Spleen (tissue), 11 donors: ENCODE results near the gene FBN2. TPM values are rescaled to one million over a fixed set of nuclear protein-coding genes. Genes with fewer than 3 reads are reported as not detected.

Experiments
- DNase-seq: peaks from one replicate; pipeline ENCODE4 v3.0.0-alpha.2; 2020
- H3K27ac ChIP-seq, 8 donors: fragments of 200-600 bp; sonication (generic) in 7 of 8; 1 replicate in 4 of 8; 2 replicates in 4 of 8; pipeline versions ENCODE4 v1.5.0 to v1.8.0; 2016 to 2021; ENCODE audit warnings: inconsistent platforms in 4 of 8, mild to moderate bottlenecking in 4 of 8, moderate library complexity in 1 of 8
- H3K27me3 ChIP-seq, 7 donors: fragments of 200-600 bp; sonication (generic) in 6 of 7; replicated peaks in 1 of 7; 1 replicate in 4 of 7; 2 replicates in 3 of 7; pipeline versions ENCODE4 v1.5.0 to v1.8.0; 2016 to 2021; ENCODE audit warnings: inconsistent platforms in 3 of 7, mild to moderate bottlenecking in 1 of 7
- H3K36me3 ChIP-seq, 6 donors: fragments of 200-600 bp; sonication (generic) in 5 of 6; 1 replicate in 4 of 6; 2 replicates in 2 of 6; pipeline versions ENCODE4 v1.5.0 to v1.8.0; 2016 to 2021; ENCODE audit warnings: inconsistent platforms in 2 of 6
- H3K4me1 ChIP-seq, 6 donors: fragments of 200-600 bp; sonication (generic) in 5 of 6; 1 replicate in 3 of 6; 2 replicates in 3 of 6; pipeline versions ENCODE4 v1.5.0 to v1.8.0; 2016 to 2021; ENCODE audit warnings: inconsistent platforms in 3 of 6
- H3K4me3 ChIP-seq, 8 donors: fragments of 200-600 bp; sonication (generic) in 7 of 8; 1 replicate in 4 of 8; 2 replicates in 4 of 8; pipeline versions ENCODE4 v1.5.0 to v1.8.0; 2016 to 2021; ENCODE audit warnings: inconsistent platforms in 4 of 8, mild to moderate bottlenecking in 4 of 8, moderate library complexity in 2 of 8
- H3K9me3 ChIP-seq, 8 donors: fragments of 200-600 bp; sonication (generic) in 7 of 8; 1 replicate in 4 of 8; 2 replicates in 4 of 8; pipeline versions ENCODE4 v1.5.0 to v1.8.0; 2016 to 2021; ENCODE audit warnings: inconsistent platforms in 4 of 8
- CTCF ChIP-seq, 11 experiments: fragments of 200-600 bp in 7 of 11; fragments of 450-650 bp in 4 of 11; sonication (generic) in 4 of 11; IDR thresholded peaks in 8 of 11; conservative IDR thresholded peaks in 3 of 11; 1 replicate in 7 of 11; 2 replicates in 4 of 11; pipeline versions ENCODE4 v1.4.0 to v1.8.0; 2016 to 2021; ENCODE audit warnings: antibody characterized with exemption in 11 of 11, inconsistent platforms in 4 of 11, mild to moderate bottlenecking in 1 of 11
- POLR2A ChIP-seq, 3 donors: fragments of 450-650 bp; IDR thresholded peaks; one replicate each; pipeline ENCODE4 v1.5.1; 2017; ENCODE audit warnings: antibody characterized with exemption in 3 of 3, mild to moderate bottlenecking in 1 of 3
- POLR2AphosphoS5 ChIP-seq, 3 donors: sonication (generic); formaldehyde crosslinking; IDR thresholded peaks; one replicate each; pipeline ENCODE4 v1.5.1; 2017; ENCODE audit warnings: antibody characterized with exemption in 3 of 3
- WGBS, 5 donors: extraction: QIAGEN DNeasy Blood & Tissue Kit in 3 of 5; methylation state at CpG; one replicate each; pipeline versions ENCODE4 v1.1.5 to v1.1.7; 2013 to 2018; 5-methylcytosine and 5-hydroxymethylcytosine counted together
- intact Hi-C: fragments of 100-400 bp; cut with DNase I; formaldehyde crosslinking; loops from one replicate; pipeline ENCODE4 v1.15.0; 2023; ENCODE audit warnings: low total_unique reads
- polyA plus RNA-seq, 3 donors: library from polyadenylated mRNA; stranded (reverse); fragments of 200-250 nt; gene quantifications; one replicate each; pipeline ENCODE4 v1.2.1, GENCODE V29; 2013
- total RNA-seq, 7 donors: library from RNA; depleted of rRNA in 3 of 7; stranded (reverse); fragments of >200 nt in 3 of 7; fragmentation: NEBNext Ultra II Directional in 4 of 7; extraction: Animal tissue kit (Norgen Biotek cat#: 25700) in 4 of 7; gene quantifications; one replicate each; pipeline versions ENCODE4 v1.1.0 to v1.2.1, GENCODE V29; 2016 to 2021
- donor health status: healthy with polysubstance abuse.
- donor health status: DM: no; HTN: no; CAD: no; lungs with moderate emphysema.
- donor health status: DM: no; HTN: no; CAD: no.
- donor health status: Bipolar disorder and iron deficiency.
- donor health status: healthy.
- donor health status: DM: no; HTN: no; CAD: no.
- donor health status: DM: yes; HTN: yes; CAD: no.

FBN2 gene
- total and polyA plus RNA-seq, 10 donors = 0.21 to 7.6 (median 2.6) TPM

GRCh38 chr5:128241051-128241695 lies 296.9 kb downstream of the FBN2 start:
- intact Hi-C loops = no loop called here
- WGBS, 5 donors = 72 to 88% (median 77%) methylated on average over 2 of the region's 2 CpGs
- H3K9me3 ChIP-seq = no peaks in the 10 kb centered on the region

GRCh38 chr5:128237546-128237945 lies 300.5 kb downstream of the FBN2 start:
- no peaks in the 10 kb centered on the region for H3K9me3 ChIP-seq
- no peak overlapping the region for H3K4me3 ChIP-seq
- 76 to 83% (median 80%) methylated on average over 8 of the region's 8 CpGs for WGBS, 5 donors
- DNase-seq = no peak
- H3K4me1 ChIP-seq = no peaks in the 10 kb centered on the region
- no peaks in the 10 kb centered on the region for H3K36me3 ChIP-seq
- TF ChIP-seq CTCF (IDR thresholded peaks at IDR 0.05 in 8 of 11, conservative IDR thresholded peaks at IDR 0.05 in 3 of 11) = no peak
- no peak for TF ChIP-seq POLR2A (IDR thresholded peaks at IDR 0.05)
- TF ChIP-seq POLR2AphosphoS5 (IDR thresholded peaks at IDR 0.05) = no peak
- no peaks in the 10 kb centered on the region for H3K27me3 ChIP-seq
- intact Hi-C loops = no loop called here
- no peak overlapping the region for H3K27ac ChIP-seq

More at GRCh38 chr5:128241051-128241695, 296.9 kb downstream of the FBN2 start:
- H3K36me3 ChIP-seq = no peaks in the 10 kb centered on the region
- no peak overlapping the region for H3K27ac ChIP-seq
- H3K27me3 ChIP-seq = no peaks in the 10 kb centered on the region
- no peaks in the 10 kb centered on the region for H3K4me1 ChIP-seq
- no peak overlapping the region for H3K4me3 ChIP-seq
- no peak for DNase-seq
- no peak for TF ChIP-seq CTCF (IDR thresholded peaks at IDR 0.05 in 8 of 11, conservative IDR thresholded peaks at IDR 0.05 in 3 of 11)
- no peak for TF ChIP-seq POLR2A (IDR thresholded peaks at IDR 0.05)
- TF ChIP-seq POLR2AphosphoS5 (IDR thresholded peaks at IDR 0.05) = no peak

- no peak overlapping the region for H3K4me3 ChIP-seq
- H3K27ac ChIP-seq = no peak overlapping the region
- H3K9me3 ChIP-seq = no peaks in the 10 kb centered on the region
- no peaks in the 10 kb centered on the region for H3K4me1 ChIP-seq
- intact Hi-C loops = no loop called here
- H3K36me3 ChIP-seq = no peaks in the 10 kb centered on the region
- no peaks in the 10 kb centered on the region for H3K27me3 ChIP-seq
- no peak for DNase-seq
- 60 to 70% (median 65%) methylated on average over 2 of the region's 2 CpGs for WGBS, 5 donors
- TF ChIP-seq POLR2A (IDR thresholded peaks at IDR 0.05) = no peak
- no peak for TF ChIP-seq POLR2AphosphoS5 (IDR thresholded peaks at IDR 0.05)
- no peak for TF ChIP-seq CTCF (IDR thresholded peaks at IDR 0.05 in 8 of 11, conservative IDR thresholded peaks at IDR 0.05 in 3 of 11)
Measured at GRCh38 chr5:128237000-128237399, 301.0 kb downstream of the FBN2 start.

- Histone ChIP-seq H3K27ac (no peak overlapping the region), H3K4me1 (no peaks in the 10 kb centered on the region), H3K36me3 (no peaks in the 10 kb centered on the region), H3K9me3 (no peaks in the 10 kb centered on the region), H3K4me3 (no peak overlapping the region), H3K27me3 (no peaks in the 10 kb centered on the region)
- intact Hi-C loops = no loop called here
- TF ChIP-seq POLR2A (IDR thresholded peaks at IDR 0.05) = no peak
- no peak for TF ChIP-seq CTCF (IDR thresholded peaks at IDR 0.05 in 8 of 11, conservative IDR thresholded peaks at IDR 0.05 in 3 of 11)
- no peak for TF ChIP-seq POLR2AphosphoS5 (IDR thresholded peaks at IDR 0.05)
- DNase-seq = no peak
- 72 to 90% (median 86%) methylated on average over 7 of the region's 7 CpGs for WGBS, 5 donors
Measured at GRCh38 chr5:128236334-128236733, 301.7 kb downstream of the FBN2 start.
